Stimulated activated naive CD8-positive, alpha-beta T cell treated with anti-CD3 and anti-CD28 coated beads, Interleukin-15, Interleukin-2, amounts not matched to agents 100 U/mL and 50 U/mL, for 24 hours (primary cell): ENCODE results near the gene SNRPA1.
A peak's percentile ranks its signal among the peaks of the same experiment; 100 is the strongest.

ENCODE experiments used
- ATAC-seq: fragments of 150-1000 bp; cut with Tn5 transposase; one replicate; pipeline ENCODE4 v1.10.0; 2021
- DNase-seq: peaks from one replicate; pipeline ENCODE4 v3.0.0; 2021

The SNRPA1 gene

DNA sequence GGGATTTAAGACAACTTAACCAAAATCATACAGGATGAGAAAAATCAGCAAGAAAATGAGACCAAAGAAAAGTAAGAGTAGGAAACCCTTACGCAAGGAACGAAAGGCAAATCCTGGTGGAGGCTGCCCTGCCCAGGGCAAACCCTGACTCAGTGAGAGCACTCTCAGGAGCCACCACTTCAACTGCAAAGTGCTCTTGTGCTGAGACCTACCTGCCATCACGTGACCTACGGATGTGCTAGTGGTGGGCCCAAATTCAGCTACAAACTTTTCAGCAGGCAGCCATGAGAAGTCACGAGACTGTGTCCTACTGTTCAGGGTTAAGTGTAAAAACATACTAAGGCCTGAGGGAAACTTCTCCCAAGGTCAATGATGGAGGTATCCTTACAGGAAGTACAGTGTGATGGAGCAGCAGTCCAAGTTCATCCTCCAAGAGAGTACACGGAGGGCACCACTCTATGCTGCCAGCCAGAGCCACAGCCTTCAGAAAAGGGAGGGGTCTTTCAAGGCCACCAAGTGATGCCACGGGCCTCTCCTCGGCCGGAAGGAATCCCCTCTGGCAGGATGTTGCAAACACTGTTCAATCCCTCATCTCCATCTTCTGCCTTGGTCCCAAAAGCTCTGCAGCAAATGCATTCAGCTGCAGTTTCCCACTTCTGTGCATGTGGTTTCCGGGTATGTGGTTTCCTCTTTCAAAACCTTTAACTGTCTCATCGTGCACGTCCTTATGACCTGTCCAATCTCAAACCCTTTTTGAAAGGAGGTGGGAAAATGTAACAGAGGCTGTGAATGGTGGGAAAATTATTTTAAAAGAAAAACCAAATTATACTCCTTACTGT lies 52.7 kb downstream of the SNRPA1 start:
- ATAC-seq (peak; percentile 72), DNase-seq (peak; percentile 48)

DNA sequence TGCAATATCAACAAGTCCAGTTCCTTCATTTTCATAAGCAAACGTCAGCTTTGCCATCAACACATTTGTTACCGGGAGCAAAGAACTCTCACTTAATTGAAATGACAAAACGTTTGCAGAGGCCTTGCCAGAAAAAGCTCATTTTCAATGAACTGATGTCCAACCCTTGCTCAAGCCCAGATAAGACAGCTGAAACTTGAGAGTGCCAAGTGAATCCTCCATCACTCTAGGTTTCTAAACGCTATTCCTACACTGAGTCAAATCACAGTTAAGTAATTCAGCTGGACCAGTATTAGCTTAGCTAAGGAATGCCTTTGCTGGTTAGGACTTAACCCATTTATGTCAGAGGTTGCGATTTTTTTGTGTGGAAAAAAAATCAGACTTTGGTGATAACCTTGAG lies 54.7 kb downstream of the SNRPA1 start:
- DNase-seq (no peak), ATAC-seq (no peak)

DNA sequence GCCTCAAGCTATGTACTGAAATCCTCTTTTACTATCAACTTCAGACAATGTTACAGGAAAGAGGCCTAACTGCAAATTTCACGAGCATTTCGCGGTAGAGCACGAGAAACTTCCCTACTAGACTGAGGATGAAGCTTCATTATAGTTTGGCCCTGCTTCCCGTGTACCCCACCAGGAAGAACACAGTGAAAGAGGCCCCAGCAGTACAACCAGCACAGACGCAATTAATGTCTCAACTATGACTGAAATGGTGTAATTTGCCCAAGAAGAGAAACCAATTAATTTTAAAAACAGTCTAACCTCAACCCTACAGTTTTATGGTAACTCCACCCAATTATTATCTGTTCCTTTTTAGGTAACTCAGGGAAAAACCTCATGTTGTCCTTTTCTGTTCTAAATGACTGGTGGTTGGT lies 55.3 kb downstream of the SNRPA1 start:
- DNase-seq (no peak), ATAC-seq (peak; percentile 25)

DNA sequence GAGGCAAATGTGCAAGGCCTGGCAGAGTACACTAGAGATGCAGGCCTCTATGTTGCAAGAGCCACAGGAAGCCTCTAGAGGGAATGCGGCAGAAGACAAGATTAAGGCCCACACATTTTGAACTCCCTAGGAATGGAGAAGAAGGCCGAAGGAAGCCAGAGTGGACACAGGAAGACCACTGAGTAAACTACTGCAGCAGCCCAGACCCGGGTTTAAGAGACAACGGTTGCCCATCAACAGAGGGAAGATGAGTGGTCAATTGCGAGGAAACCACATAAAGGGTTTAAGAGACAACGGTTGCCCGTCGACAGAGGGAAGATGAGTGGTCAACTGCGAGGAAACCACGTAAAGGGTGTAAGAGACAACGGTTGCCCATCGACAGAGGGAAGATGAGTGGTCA lies 57.8 kb downstream of the SNRPA1 start:
- no peak for DNase-seq

DNA sequence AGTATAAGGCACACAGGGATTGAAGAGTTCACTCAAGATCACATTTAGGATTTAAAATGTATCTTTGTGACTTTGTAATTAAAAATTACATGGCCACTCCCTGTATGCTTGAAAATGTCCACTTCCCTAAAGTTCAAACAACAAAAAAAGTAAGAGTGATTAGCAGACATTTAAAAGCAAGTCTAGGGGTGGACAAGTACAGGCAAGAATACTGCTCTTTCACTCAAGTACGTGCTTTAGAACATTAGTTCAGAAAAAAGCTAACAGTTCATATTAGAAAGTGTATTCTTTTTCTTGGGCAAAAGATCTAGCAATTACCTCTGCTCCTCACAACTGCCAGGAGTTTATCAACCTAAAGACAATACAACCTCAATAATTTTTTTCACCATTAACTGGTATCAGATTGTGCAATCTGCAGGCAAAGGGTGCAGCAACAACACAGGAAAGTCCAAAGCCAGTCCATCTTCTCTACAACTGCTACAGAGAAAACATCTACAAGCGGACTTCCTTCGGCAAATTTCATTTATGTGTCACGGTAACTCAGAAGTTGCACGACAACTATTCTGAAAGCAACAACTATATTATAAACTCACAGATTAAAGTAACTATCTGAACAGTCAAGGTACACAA lies 61.3 kb downstream of the SNRPA1 start:
- no peak for ATAC-seq
- no peak for DNase-seq

More for the DNA sequence above, 57.8 kb downstream of the SNRPA1 start:
- ATAC-seq: no peak

DNA sequence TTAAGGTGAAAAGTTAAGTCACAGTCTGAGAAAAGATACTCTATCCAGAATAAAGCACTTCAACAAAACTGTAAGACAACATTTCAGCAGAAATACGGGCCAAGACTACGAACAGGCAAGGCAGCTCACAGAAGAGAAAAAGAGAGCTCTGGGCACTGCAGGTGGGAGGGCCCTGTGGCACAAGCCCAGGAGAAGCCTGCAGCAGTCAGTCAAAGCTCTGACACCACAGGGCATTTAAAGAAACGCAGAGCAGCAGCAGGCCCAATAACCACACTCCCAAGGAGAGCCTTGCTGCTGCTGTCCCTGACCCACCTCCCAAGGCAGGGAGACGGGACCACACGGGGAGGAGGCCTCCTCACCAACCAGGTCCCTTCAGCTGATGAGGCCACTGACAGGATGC lies 62.4 kb downstream of the SNRPA1 start:
- DNase-seq (no peak), ATAC-seq (no peak)
